Endothelial cell of umbilical vein (primary cell): ENCODE results near the gene KY.

Experiments
- FOS ChIP-seq: IDR thresholded peaks from 2 replicates; pipeline ENCODE4 v1.6.1; 2011; ENCODE audit warnings: mild to moderate bottlenecking, low read length, moderate library complexity, borderline replicate concordance; ENCODE audit not compliant: insufficient read depth
- GATA2 ChIP-seq: IDR thresholded peaks from 2 replicates; pipeline ENCODE4 v1.7.0; 2011; ENCODE audit warnings: low read depth, mild to moderate bottlenecking, moderate library complexity, mixed read lengths, low read length; ENCODE audit not compliant: insufficient read length, insufficient read depth
- POLR2A ChIP-seq: IDR thresholded peaks from 2 replicates; pipeline ENCODE4 v1.6.1; 2012; ENCODE audit warnings: low read depth, mild to moderate bottlenecking, control low read depth, low read length
- POLR2AphosphoS5 ChIP-seq: IDR thresholded peaks from 2 replicates; pipeline ENCODE4 v1.6.1; 2012; ENCODE audit warnings: low read depth, mild to moderate bottlenecking, control low read depth, low read length, moderate library complexity; ENCODE audit not compliant: insufficient read depth
- TF ChIP-seq, protein P1 (sequence below), 2 donors: IDR thresholded peaks; 1 replicate in 1 of 2; 2 replicates in 1 of 2; pipeline ENCODE4 v1.5.1; 2011; ENCODE audit warnings: low read length in 2 of 2, mild to moderate bottlenecking in 2 of 2, moderate library complexity in 2 of 2, control low read depth in 1 of 2, inconsistent platforms in 1 of 2, low read depth in 1 of 2; ENCODE audit not compliant: insufficient read depth in 1 of 2; ENCODE audit errors: extremely low read depth in 1 of 2

GRCh38 chr3:134644731-134645514 lies 5.9 kb downstream of the KY start:
- TF ChIP-seq, protein P1, sequence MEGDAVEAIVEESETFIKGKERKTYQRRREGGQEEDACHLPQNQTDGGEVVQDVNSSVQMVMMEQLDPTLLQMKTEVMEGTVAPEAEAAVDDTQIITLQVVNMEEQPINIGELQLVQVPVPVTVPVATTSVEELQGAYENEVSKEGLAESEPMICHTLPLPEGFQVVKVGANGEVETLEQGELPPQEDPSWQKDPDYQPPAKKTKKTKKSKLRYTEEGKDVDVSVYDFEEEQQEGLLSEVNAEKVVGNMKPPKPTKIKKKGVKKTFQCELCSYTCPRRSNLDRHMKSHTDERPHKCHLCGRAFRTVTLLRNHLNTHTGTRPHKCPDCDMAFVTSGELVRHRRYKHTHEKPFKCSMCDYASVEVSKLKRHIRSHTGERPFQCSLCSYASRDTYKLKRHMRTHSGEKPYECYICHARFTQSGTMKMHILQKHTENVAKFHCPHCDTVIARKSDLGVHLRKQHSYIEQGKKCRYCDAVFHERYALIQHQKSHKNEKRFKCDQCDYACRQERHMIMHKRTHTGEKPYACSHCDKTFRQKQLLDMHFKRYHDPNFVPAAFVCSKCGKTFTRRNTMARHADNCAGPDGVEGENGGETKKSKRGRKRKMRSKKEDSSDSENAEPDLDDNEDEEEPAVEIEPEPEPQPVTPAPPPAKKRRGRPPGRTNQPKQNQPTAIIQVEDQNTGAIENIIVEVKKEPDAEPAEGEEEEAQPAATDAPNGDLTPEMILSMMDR (IDR thresholded peaks at IDR 0.05; ENCODE audit: extremely low read depth in 1 of 2, insufficient read depth in 1 of 2, low read depth in 1 of 2, low read length in 2 of 2), result no peak
- TF ChIP-seq GATA2 (no peak), POLR2AphosphoS5 (no peak), FOS (no peak), POLR2A (no peak)
